ENCODE measurements around the gene MAN1C1.

The MAN1C1 gene

GRCh38 chr1:25769625-25770383, 153.2 kb downstream of the MAN1C1 start:
- DNase-seq, result no peak

DNA sequence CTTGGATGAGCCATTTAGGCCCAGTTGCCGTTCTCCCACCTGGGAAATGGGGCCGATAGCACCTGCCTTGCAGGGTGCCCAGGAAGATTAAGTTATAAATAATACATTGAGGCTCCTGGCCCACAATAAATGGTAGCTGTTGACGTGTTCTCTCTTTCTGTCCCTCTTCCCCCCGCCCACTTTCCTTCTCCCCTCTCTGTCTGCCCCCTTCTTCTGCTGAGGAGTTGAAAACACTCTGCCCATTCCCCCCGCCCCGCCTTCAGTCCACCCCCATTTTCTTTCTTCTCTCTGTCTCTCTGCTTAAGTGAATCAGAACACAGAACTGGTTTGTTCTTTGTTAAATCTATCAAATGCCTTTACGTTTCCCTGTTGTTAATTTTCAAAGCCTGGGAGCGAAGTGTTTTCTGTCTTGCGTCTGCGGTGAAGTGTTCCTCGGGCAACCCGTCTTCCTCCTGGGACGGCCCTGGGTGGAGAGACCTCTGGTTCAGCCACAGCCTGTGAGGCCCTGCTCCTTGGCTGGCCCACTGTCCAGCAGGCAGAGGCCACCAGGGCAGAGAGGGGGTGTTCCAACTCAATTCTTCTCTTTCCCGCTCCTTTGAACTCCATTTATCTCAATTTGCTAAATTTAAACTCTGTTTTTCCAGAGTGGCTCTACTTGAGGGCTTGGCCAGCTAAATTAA, 154.1 kb downstream of the MAN1C1 start:
- no peak for DNase-seq

GRCh38 chr1:25771221-25772114, 154.9 kb downstream of the MAN1C1 start:
- DNase-seq, result no peak

- DNase-seq, result no peak
Measured at GRCh38 chr1:25772164-25772563, 155.6 kb downstream of the MAN1C1 start.

- DNase-seq, result no peak
Measured at GRCh38 chr1:25772692-25773245, 156.2 kb downstream of the MAN1C1 start.

DNA sequence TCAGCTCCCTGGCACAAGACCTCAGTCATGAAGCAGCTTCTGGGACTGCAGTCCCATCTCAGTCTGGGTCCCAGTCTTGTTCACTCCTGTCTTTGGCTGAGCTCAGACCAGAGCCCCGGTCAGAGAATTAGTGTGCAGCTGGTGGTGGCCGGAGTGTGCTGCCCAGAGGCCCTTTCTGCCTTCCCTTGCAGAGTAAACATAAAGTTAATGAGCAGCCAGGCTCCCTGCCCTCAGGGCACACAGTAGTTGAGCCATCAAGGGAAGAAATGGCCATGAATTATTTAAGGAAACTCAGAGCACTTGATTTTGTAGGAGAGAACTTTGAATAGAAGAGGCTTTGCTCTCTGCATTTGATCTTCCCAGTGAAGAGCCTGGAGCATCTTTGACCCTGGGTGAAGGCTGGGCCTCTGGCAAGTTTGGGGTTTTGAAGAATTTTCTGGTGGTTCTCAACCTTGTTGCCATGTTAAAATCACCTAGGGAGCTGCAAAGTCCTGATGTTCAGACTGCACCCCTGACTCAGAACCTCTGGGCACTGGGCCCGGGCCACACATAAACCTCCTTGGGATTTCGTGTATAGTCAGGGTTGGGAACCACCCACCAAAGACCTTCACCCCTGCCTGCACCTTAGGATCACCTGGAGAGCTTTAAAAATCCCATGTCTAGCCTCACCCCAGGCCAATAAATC, 157.0 kb downstream of the MAN1C1 start:
- DNase-seq, result no peak

DNA sequence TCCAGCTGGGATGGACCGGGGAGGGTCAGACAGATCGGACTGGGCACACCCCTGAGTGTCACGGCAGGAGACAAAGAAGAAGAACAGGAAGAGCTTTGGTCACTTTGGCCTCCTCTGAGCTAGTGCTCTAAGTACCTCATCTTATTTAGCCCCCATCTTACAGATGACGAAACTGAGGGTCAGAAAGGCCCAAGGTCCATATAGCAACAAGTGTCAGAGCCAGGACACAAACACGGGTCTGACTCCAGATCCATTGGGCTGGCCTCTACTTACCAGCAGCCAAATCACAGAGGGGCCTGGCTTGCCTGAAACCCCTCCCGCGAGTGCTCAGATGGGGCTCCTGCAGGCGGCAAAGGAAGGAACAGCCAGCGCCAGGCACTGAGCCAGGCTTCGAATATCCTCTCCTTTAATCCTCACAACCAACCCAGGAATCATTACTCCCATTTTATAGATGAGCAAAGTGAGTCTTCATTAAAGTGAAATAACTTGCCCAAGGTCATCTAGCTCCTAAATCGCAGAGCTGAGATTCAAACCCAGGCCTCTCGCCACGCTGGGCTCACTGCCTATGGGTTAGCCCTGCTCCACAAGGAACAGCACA, 157.7 kb downstream of the MAN1C1 start:
- DNase-seq, result no peak

- DNase-seq, result peak; percentile 81
Measured at GRCh38 chr1:25774921-25775771, 158.6 kb downstream of the MAN1C1 start.

GRCh38 chr1:25779388-25779787, 162.8 kb downstream of the MAN1C1 start:
- no peak for DNase-seq

- no peak for DNase-seq
Measured at GRCh38 chr1:25779894-25780293, 163.3 kb downstream of the MAN1C1 start.

DNA sequence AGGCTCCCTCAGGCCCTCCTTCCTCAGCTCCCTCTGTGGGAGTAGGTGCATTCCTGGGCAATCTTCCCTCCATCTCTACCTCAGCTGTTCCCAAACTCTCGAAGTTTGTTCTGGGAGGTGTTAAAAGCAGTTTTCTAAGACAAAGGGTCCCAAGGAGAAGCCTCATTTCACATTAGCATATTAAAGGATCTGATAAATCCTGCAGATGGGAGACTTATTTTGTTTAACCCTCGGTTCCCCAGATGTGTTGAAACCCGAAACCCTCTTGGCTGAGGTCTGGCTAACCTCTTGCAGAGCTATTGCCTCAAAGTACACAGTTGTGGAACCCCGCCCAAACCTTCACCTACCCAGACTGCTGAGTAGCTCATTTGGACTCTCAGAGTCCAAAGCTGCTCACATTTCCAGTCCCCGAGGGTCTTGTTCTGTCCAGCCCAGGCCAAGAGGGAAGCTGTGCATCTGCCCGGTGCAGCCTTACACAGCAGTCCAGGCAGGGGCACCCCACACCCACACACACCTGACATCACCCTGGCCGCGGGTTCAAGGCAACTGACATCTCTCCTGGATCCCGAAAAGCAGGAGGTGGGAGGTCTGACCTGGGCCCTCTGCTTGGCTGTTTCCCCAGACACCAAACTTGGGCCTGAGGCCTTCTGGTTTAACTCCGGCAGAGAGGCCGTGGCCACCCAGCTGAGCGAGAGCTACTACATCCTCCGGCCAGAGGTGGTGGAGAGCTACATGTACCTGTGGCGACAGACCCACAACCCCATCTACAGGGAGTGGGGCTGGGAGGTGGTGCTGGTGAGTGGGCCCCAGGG, 163.9 kb downstream of the MAN1C1 start:
- no peak for DNase-seq

DNA sequence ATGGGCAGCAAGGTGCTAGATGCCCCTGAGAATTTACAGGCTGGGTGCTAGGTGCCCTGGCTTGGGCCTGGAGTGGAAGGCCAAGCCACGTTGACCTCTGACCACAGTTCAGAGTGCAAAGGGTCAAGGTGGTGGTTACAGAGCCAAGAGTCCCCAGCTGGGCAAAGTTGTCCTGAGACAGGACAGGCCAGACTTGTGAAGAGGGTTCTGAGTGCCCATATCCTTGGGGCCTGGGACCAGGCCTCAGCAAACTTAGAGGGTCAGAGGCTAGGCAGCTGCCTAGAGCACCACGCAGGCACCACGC, 164.5 kb downstream of the MAN1C1 start:
- no peak for DNase-seq

DNA sequence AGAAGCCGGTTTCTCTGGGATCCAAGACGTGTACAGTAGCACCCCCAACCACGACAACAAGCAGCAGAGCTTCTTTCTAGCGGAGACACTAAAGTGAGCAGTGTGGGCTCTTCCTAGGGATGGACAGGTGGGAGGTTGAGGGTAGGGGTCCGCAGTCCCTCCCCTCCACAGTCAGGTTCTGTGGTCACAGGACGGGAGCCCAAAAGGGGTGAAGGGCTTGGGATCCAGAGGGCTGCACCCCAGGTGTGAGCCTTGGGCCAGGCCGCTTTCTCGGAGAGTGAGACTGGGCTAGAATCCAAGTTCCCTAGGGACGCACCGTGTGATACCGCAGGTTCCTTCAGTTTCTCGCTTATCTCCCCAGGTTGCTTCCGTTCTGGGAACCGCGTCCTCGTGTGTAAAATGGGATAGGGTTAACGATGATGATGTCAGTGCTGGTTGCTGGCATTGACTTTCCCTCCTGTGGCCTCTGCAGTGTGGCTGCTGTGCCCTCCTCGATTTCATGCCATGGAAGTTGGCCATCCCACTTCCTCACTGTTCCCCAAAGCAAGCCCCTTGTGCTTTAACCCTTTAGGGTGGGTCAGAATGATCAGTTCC, 166.1 kb downstream of the MAN1C1 start:
- DNase-seq, result no peak

GRCh38 chr1:25784575-25785051, 168.0 kb downstream of the MAN1C1 start:
- no peak for DNase-seq

- DNase-seq, result no peak
Measured at GRCh38 chr1:25785333-25786067, 168.9 kb downstream of the MAN1C1 start.

- no peak for DNase-seq
Measured at GRCh38 chr1:25786887-25787759, 170.5 kb downstream of the MAN1C1 start.

GRCh38 chr1:25787760-25788166, 171.2 kb downstream of the MAN1C1 start:
- no peak for DNase-seq

- DNase-seq, result no peak
Measured at GRCh38 chr1:25790472-25790871, 173.9 kb downstream of the MAN1C1 start.
